ENCODE data around the gene PCDHGA11. TPM values are rescaled to one million over a fixed set of nuclear protein-coding genes. Genes with fewer than 3 reads are reported as not detected.
A peak's percentile ranks its signal among the peaks of the same experiment; 100 is the strongest.
"Not testable (repeated sequence)": the region's sequence is repeated elsewhere in the genome, so short reads cannot be mapped to it uniquely, and the experiment has no call there.

Gene PCDHGA11
- total RNA-seq, 1 donor from 2014 or later, result 0.23 TPM

DNA sequence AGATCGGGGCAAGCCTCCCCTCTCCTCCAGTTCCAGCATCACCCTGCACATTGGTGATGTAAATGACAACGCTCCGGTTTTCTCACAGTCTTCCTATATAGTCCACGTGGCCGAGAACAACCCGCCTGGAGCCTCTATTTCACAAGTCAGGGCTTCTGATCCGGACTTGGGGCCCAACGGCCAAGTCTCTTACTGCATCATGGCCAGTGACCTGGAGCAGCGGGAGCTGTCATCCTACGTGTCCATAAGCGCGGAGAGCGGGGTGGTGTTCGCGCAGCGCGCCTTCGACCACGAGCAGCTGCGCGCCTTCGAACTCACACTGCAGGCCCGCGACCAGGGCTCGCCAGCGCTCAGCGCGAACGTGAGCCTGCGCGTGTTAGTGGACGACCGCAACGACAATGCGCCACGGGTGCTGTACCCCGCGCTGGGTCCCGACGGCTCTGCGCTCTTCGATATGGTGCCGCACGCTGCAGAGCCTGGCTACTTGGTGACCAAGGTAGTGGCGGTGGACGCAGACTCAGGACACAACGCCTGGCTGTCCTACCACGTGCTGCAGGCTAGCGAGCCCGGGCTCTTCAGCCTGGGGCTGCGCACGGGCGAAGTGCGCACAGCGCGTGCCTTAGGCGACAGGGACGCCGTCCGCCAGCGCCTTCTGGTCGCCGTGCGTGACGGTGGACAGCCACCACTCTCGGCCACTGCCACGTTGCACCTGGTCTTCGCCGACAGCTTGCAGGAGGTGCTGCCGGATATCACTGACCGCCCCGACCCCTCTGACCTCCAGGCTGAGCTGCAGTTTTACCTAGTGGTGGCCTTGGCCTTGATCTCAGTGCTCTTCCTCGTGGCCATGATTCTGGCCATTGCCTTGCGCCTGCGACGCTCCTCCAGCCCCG, 31.5 kb upstream of the PCDHGA11 start:
- no peak overlapping the region for H3K27ac Mint-ChIP-seq
- H3K4me3 Mint-ChIP-seq, result no peak overlapping the region
- peaks cover 3% of the 10 kb centered on the region for H3K36me3 Mint-ChIP-seq (ENCODE audit: low read depth)
- peaks cover 19% of the 10 kb centered on the region for H3K27me3 Mint-ChIP-seq
- intact Hi-C loops (cut with micrococcal nuclease), result no loop called here
- no peak for DNase-seq
- no peaks in the 10 kb centered on the region for H3K4me1 Mint-ChIP-seq
- H3K9me3 Mint-ChIP-seq, result peaks cover 35% of the 10 kb centered on the region

GRCh38 chr5:141392429-141393198, 28.2 kb upstream of the PCDHGA11 start, which contains the start of gene PCDHGA8:
Gene PCDHGA8 (plus strand): TSS chr5:141392633. CDS start chr5:141392814, 181 bp downstream.
- Mint-ChIP-seq H3K27me3 (peaks cover 22% of the 10 kb centered on the region), H3K9me3 (peaks cover 38% of the 10 kb centered on the region), H3K4me3 (no peak within 1 kb of the TSS), H3K27ac (no peak within 1 kb of the TSS), H3K36me3 (ENCODE audit: low read depth) (peaks cover 3% of the 10 kb centered on the region), H3K4me1 (no peaks in the 10 kb centered on the region)
- peak; percentile 50 for DNase-seq
- intact Hi-C loops (cut with micrococcal nuclease), result no loop called here

- Mint-ChIP-seq H3K9me3 (peaks cover 37% of the 10 kb centered on the region), H3K4me3 (no peak overlapping the region), H3K27ac (no peak overlapping the region), H3K36me3 (ENCODE audit: low read depth) (peaks cover 3% of the 10 kb centered on the region), H3K4me1 (no peaks in the 10 kb centered on the region), H3K27me3 (peaks cover 22% of the 10 kb centered on the region)
- intact Hi-C loops (cut with micrococcal nuclease), result no loop called here
- no peak for DNase-seq
Measured at GRCh38 chr5:141393267-141393666, 27.6 kb upstream of the PCDHGA11 start.

- H3K4me3 Mint-ChIP-seq; intact Hi-C loops (cut with micrococcal nuclease); H3K4me1 Mint-ChIP-seq; DNase-seq; H3K36me3 Mint-ChIP-seq (ENCODE audit: low read depth); H3K27ac Mint-ChIP-seq: not testable (repeated sequence)
- Mint-ChIP-seq H3K27me3 (peaks cover 23% of the 10 kb centered on the region), H3K9me3 (peaks cover 35% of the 10 kb centered on the region)
Measured at GRCh38 chr5:141394401-141395187, 26.3 kb upstream of the PCDHGA11 start.

- H3K4me1 Mint-ChIP-seq; H3K36me3 Mint-ChIP-seq (ENCODE audit: low read depth); H3K27ac Mint-ChIP-seq; intact Hi-C loops (cut with micrococcal nuclease): not testable (repeated sequence)
- peak; percentile 83 for DNase-seq
- peak within 1 kb of the TSS; percentile 63 for H3K4me3 Mint-ChIP-seq
- peaks cover 27% of the 10 kb centered on the region for H3K9me3 Mint-ChIP-seq
- H3K27me3 Mint-ChIP-seq, result peaks cover 23% of the 10 kb centered on the region
Measured at GRCh38 chr5:141397756-141398551, 22.9 kb upstream of the PCDHGA11 start, which contains the start of gene PCDHGB5. Gene PCDHGB5 (plus strand): TSS chr5:141397947. CDS start chr5:141398128, 181 bp downstream.

- DNase-seq, result peak; percentile 51
- Mint-ChIP-seq H3K36me3 (ENCODE audit: low read depth) (no peaks in the 10 kb centered on the region), H3K27me3 (peaks cover 26% of the 10 kb centered on the region), H3K4me3 (no peak overlapping the region), H3K9me3 (peaks cover 25% of the 10 kb centered on the region), H3K27ac (no peak overlapping the region), H3K4me1 (no peaks in the 10 kb centered on the region)
- intact Hi-C loops (cut with micrococcal nuclease), result no loop called here
Measured at GRCh38 chr5:141398608-141399007, 22.2 kb upstream of the PCDHGA11 start.

DNA sequence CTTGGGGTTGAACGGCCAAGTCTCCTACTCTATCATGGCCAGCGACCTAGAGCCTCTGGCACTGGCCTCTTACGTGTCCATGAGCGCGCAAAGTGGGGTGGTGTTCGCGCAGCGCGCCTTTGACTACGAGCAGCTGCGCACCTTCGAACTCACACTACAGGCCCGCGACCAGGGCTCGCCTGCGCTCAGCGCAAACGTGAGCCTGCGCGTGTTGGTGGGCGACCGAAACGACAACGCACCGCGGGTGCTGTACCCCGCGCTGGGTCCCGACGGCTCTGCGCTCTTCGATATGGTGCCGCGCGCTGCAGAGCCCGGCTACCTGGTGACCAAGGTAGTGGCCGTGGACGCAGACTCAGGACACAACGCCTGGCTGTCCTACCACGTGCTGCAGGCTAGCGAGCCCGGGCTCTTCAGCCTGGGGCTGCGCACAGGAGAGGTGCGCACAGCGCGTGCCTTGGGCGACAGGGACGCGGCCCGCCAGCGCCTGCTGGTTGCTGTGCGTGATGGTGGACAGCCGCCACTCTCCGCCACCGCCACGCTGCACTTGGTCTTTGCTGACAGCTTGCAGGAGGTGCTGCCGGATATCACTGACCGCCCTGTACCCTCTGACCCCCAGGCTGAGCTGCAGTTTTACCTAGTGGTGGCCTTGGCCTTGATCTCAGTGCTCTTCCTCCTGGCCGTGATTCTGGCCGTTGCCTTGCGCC, 21.1 kb upstream of the PCDHGA11 start:
- Mint-ChIP-seq H3K4me3 (no peak overlapping the region), H3K27me3 (peaks cover 30% of the 10 kb centered on the region), H3K36me3 (ENCODE audit: low read depth) (no peaks in the 10 kb centered on the region), H3K27ac (no peak overlapping the region), H3K9me3 (peaks cover 22% of the 10 kb centered on the region), H3K4me1 (no peaks in the 10 kb centered on the region)
- intact Hi-C loops (cut with micrococcal nuclease), result no loop called here
- no peak for DNase-seq

DNA sequence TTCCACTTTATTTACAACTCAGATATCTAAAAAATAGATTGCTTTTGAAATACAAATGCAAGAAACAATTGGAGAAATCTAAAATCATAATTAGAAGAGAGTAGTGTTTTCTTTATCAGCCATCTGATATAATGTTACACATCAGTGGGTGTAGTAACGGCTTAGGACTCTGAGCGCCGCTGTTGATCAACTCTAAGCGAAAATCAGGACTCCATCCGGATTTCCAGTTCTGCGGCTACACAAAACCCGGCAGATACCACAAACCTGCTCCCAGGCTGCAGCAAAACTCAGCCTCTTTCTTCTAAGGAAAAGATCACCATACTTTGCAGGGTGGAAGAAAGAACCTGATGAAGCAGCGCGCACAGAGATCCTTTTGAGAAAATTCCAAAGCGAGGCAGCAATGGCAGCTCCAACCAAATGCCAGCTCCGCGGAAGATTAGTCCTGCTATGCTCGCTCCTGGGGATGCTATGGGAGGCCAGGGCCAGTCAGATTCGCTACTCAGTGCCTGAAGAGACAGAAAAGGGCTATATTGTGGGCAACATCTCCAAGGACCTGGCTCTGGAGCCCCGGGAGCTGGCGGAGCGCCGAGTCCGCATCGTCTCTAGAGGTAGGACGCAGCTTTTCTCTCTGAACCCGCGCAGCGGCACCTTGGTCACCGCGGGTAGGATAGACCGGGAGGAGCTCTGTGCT, 18.2 kb upstream of the PCDHGA11 start, which contains the start of gene PCDHGA9:
Gene PCDHGA9 (plus strand): TSS at position 226 of the 691 bp plus-strand sequence. CDS start 175 bp downstream, at position 401.
- peak; percentile 56 for DNase-seq
- peaks cover 18% of the 10 kb centered on the region for H3K9me3 Mint-ChIP-seq
- H3K27ac Mint-ChIP-seq, result no peak within 1 kb of the TSS
- H3K4me3 Mint-ChIP-seq, result peak within 1 kb of the TSS; percentile 23
- intact Hi-C loops (cut with micrococcal nuclease), result no loop called here
- H3K36me3 Mint-ChIP-seq (ENCODE audit: low read depth), result no peaks in the 10 kb centered on the region
- peaks cover 30% of the 10 kb centered on the region for H3K27me3 Mint-ChIP-seq
- H3K4me1 Mint-ChIP-seq, result no peaks in the 10 kb centered on the region

- H3K27me3 Mint-ChIP-seq, result peaks cover 34% of the 10 kb centered on the region
- intact Hi-C loops (cut with micrococcal nuclease), result no loop called here
- no peak overlapping the region for H3K4me3 Mint-ChIP-seq
- H3K27ac Mint-ChIP-seq, result no peak overlapping the region
- DNase-seq, result peak; percentile 46
- no peaks in the 10 kb centered on the region for H3K36me3 Mint-ChIP-seq (ENCODE audit: low read depth)
- no peaks in the 10 kb centered on the region for H3K4me1 Mint-ChIP-seq
- peaks cover 22% of the 10 kb centered on the region for H3K9me3 Mint-ChIP-seq
Measured at GRCh38 chr5:141403387-141403786, 17.5 kb upstream of the PCDHGA11 start.

DNA sequence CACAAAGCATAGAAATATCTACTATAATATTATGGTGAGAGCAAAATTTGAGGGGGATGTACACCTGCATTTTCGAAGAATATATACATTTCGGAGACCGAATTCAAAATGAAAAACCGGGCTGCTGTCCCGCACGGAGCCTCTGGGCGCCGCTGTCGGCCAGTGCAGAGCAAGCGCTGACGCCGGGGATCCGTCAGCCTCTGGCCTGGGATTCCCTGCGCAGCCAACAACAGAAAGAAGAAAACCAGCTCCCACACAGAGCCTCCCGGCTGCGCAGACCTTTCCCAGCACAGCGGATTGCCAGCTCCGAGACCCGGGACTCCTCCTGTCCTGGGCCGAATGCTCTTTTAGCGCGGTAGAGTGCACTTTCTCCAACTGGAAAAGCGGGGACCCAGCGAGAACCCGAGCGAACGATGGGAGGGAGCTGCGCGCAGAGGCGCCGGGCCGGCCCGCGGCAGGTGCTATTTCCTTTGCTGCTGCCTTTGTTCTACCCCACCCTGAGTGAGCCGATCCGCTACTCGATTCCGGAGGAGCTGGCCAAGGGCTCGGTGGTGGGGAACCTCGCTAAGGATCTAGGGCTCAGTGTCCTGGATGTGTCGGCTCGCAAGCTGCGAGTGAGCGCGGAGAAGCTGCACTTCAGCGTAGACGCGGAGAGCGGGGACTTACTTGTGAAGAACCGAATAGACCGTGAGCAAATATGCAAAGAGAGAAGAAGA, 12.9 kb upstream of the PCDHGA11 start, which contains the start of gene PCDHGB6:
Gene PCDHGB6 (plus strand): TSS at position 232 of the 716 bp plus-strand sequence. CDS start 182 bp downstream, at position 414.
- H3K4me1 Mint-ChIP-seq; H3K36me3 Mint-ChIP-seq (ENCODE audit: low read depth); intact Hi-C loops (cut with micrococcal nuclease): not testable (repeated sequence)
- Mint-ChIP-seq H3K4me3 (peak within 1 kb of the TSS; percentile 72), H3K9me3 (peaks cover 22% of the 10 kb centered on the region), H3K27me3 (peaks cover 36% of the 10 kb centered on the region), H3K27ac (peak within 1 kb of the TSS; percentile 68)
- peak; percentile 81 for DNase-seq

DNA sequence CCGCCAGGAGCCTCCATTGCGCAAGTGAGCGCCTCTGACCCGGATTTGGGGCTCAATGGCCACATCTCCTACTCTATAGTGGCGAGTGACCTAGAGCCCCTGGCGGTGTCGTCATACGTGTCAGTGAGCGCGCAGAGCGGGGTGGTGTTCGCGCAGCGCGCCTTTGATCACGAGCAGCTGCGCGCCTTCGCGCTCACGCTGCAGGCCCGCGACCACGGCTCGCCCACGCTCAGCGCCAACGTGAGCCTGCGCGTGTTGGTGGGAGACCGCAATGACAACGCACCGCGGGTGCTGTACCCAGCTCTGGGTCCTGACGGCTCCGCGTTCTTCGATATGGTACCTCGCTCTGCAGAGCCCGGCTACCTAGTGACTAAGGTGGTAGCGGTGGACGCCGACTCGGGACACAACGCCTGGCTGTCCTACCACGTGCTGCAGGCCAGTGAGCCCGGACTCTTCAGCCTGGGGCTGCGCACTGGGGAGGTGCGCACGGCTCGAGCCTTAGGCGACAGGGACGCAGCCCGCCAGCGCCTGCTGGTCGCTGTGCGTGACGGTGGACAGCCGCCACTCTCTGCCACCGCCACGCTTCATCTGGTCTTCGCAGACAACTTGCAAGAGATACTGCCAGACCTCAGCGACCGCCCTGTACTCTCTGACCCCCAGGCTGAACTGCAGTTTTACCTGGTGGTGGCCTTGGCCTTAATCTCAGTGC, 11.1 kb upstream of the PCDHGA11 start:
- peaks cover 10% of the 10 kb centered on the region for H3K4me1 Mint-ChIP-seq
- peak; percentile 51 for DNase-seq
- H3K27ac Mint-ChIP-seq, result no peak overlapping the region
- peaks cover 3% of the 10 kb centered on the region for H3K36me3 Mint-ChIP-seq (ENCODE audit: low read depth)
- intact Hi-C loops (cut with micrococcal nuclease), result loop anchor here (5.0 kb wide), 4 partner anchors 47 to 103 kb away; partner anchors contain the start of genes PCDHGA2 and PCDHGA5
- no peak overlapping the region for H3K4me3 Mint-ChIP-seq
- H3K27me3 Mint-ChIP-seq, result peaks cover 43% of the 10 kb centered on the region
- peaks cover 30% of the 10 kb centered on the region for H3K9me3 Mint-ChIP-seq
